Fibroblast of villous mesenchyme (primary cell): ENCODE measurements around the gene ANKRD16. TPM values are rescaled to one million over a fixed set of nuclear protein-coding genes. Genes with fewer than 3 reads are reported as not detected.

ENCODE experiments used
- DNase-seq: peaks from one replicate; pipeline ENCODE4 v3.0.0-alpha.2; 2010; ENCODE audit warnings: low read depth
- H3K4me3 ChIP-seq: 2 replicates; pipeline ENCODE4 v1.5.1; 2011; ENCODE audit warnings: low read depth, mild to moderate bottlenecking, low read length
- total RNA-seq: library from RNA; depleted of rRNA; stranded (reverse); fragments of >200 nt; gene quantifications from 2 replicates; pipeline ENCODE4 v1.2.3, GENCODE V29; 2012
- TF ChIP-seq, protein P1 (sequence below): IDR thresholded peaks from 2 replicates; pipeline ENCODE4 v1.5.1; 2012; ENCODE audit warnings: low read depth, mild to moderate bottlenecking, low read length; ENCODE audit not compliant: insufficient read depth

ANKRD16 gene
- total RNA-seq, 1 donor: 4.7 TPM

DNA sequence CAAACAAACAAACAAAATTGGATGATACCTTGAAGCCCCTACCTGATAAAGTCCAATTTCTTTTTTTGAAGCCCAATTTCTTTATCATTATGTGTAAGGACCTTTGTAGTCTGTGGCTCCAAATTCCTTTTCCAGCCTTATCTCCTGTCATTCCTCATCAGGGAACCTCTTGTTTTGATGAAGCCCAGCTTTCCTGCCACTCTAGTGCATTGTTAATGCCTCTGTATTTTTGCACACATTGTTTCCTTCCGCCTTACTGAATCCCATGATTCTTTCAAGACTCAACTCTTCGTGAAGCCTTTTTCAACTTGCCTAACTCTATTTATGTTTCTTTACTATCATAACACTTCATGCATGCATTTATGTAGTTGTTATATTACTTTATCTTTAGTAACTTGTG, 3.6 kb upstream of the ANKRD16 start:
- no peak overlapping the region for H3K4me3 ChIP-seq
- no peak for DNase-seq
- TF ChIP-seq, protein P1, sequence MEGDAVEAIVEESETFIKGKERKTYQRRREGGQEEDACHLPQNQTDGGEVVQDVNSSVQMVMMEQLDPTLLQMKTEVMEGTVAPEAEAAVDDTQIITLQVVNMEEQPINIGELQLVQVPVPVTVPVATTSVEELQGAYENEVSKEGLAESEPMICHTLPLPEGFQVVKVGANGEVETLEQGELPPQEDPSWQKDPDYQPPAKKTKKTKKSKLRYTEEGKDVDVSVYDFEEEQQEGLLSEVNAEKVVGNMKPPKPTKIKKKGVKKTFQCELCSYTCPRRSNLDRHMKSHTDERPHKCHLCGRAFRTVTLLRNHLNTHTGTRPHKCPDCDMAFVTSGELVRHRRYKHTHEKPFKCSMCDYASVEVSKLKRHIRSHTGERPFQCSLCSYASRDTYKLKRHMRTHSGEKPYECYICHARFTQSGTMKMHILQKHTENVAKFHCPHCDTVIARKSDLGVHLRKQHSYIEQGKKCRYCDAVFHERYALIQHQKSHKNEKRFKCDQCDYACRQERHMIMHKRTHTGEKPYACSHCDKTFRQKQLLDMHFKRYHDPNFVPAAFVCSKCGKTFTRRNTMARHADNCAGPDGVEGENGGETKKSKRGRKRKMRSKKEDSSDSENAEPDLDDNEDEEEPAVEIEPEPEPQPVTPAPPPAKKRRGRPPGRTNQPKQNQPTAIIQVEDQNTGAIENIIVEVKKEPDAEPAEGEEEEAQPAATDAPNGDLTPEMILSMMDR: no peak

GRCh38 chr10:5892007-5892406, 2.3 kb upstream of the ANKRD16 start:
- TF ChIP-seq, protein P1: no peak
- no peak overlapping the region for H3K4me3 ChIP-seq
- DNase-seq: peak; percentile 33

DNA sequence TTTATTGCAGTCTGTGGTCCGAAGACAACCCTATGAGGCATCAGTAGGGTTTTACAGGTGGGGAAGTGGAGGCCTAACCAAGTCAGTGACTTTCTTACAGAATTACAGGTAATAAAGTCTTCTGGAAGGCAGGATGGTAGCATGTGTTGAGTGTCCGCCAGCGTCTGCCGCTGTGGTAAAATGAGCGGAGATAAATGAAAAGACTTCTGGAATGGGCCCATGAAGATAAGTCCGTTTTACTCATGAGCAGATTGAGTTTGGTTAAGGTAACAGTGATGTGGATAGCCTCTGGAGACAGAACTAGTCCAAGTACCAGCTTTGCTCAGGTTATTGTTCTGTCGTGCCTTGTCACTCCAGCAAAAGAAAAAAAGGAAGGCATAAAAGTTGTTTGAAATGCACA, 1.3 kb upstream of the ANKRD16 start:
- peak overlapping the region; percentile 88 for H3K4me3 ChIP-seq
- TF ChIP-seq, protein P1: no peak
- peak; percentile 44 for DNase-seq

DNA sequence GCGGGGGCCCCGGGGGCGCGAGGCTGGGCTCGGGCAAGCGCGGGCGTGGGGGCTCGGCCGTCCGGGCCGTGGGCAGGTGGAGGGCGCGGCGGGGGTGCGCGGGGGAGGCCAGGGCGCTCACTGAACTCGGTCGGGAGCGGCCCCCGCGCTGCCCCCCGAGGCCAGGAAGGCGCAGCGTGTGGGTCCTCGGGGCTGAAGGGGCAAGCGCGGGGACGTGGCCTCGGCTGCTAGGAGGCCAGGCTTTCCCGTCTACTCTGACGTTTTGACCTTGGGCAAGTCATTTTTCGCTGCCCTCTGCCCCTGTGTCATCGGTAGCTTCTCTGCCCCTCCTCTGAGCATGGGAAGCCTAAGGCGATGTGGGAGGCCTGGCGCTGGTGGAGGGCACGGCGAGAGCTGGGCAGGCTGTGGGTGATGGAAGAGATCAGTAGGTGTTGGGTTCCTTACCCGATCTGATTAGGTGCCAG, 791 bp upstream of the ANKRD16 start:
- peak; percentile 21 for DNase-seq
- TF ChIP-seq, protein P1: no peak
- H3K4me3 ChIP-seq: peak overlapping the region; percentile 88

- TF ChIP-seq, protein P1: no peak
- DNase-seq: peak; percentile 30
- peak overlapping the region; percentile 72 for H3K4me3 ChIP-seq
Measured at GRCh38 chr10:5888843-5889623, 660 bp downstream of the ANKRD16 start.

GRCh38 chr10:5888351-5888750, 1.3 kb downstream of the ANKRD16 start:
- peak overlapping the region; percentile 72 for H3K4me3 ChIP-seq
- TF ChIP-seq, protein P1: no peak
- DNase-seq: peak; percentile 42

DNA sequence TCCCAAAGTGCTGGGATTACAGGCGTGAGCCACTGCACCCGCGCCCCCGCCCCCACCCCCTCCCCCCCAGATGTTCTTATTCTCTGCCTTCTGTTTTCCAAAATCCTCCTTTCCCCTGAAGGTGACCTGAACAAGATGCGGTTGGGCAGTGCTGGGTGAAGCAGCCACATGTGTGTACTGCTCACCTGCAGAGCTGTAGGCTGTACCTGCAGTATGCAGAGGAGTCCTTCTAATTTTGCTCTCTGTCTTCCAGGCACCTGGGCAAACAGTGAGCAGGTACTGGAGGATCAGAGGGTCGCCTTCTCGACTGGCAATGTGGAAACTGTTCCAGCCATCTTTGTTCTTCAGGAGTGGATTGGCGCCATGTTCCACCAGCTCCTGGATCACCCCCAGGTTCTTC, 2.1 kb downstream of the ANKRD16 start:
- TF ChIP-seq, protein P1: no peak
- DNase-seq: no peak
- no peak overlapping the region for H3K4me3 ChIP-seq
